K562 (cell line): ENCODE measurements around the gene MYBPHL. TPM values are rescaled to one million over a fixed set of nuclear protein-coding genes. Genes with fewer than 3 reads are reported as not detected.

ENCODE experiments used
- ARID1B ChIP-seq: fragments of 450-650 bp; IDR thresholded peaks from 2 replicates; pipeline ENCODE4 v1.6.1; 2016; ENCODE audit warnings: antibody characterized with exemption, mild to moderate bottlenecking, inconsistent platforms
- ARNT ChIP-seq, 2 experiments: fragments of 450-650 bp; IDR thresholded peaks; 2 replicates each; pipeline ENCODE4 v1.6.1; 2016; ENCODE audit warnings: mild to moderate bottlenecking in 1 of 2
- CSDE1 ChIP-seq, 2 experiments: fragments of 450-650 bp; IDR thresholded peaks; 2 replicates each; pipeline ENCODE4 v1.6.1; 2016; ENCODE audit warnings: mild to moderate bottlenecking in 1 of 2
- GTF2B ChIP-seq: IDR thresholded peaks from 2 replicates; pipeline ENCODE4 v1.6.1; 2011; ENCODE audit not compliant: insufficient read length; ENCODE audit errors: extremely low read depth
- KLF13 ChIP-seq: fragments of 450-650 bp; IDR thresholded peaks from 2 replicates; pipeline ENCODE4 v1.6.1; 2016; ENCODE audit warnings: missing genetic modification characterization, low read depth, mild to moderate bottlenecking, missing compliant biosample characterization, moderate library complexity, borderline replicate concordance
- NBN ChIP-seq: fragments of 450-650 bp; IDR thresholded peaks from 2 replicates; pipeline ENCODE4 v1.6.1; 2016; ENCODE audit warnings: low read depth, mild to moderate bottlenecking
- NCOR1 ChIP-seq: fragments of 450-650 bp; IDR thresholded peaks from 2 replicates; pipeline ENCODE4 v1.6.1; 2016; ENCODE audit warnings: mild to moderate bottlenecking, moderate library complexity
- NR2C2 ChIP-seq, 2 experiments: fragments of 200-800 bp in 1 of 2; sonication (Bioruptor generic) in 1 of 2; sonication (generic) in 1 of 2; formaldehyde crosslinking in 1 of 2; IDR thresholded peaks; 2 replicates each; pipeline versions ENCODE4 v1.6.1 to v1.8.0; 2016 to 2022; ENCODE audit warnings: mild to moderate bottlenecking in 1 of 2, missing compliant biosample characterization in 1 of 2, missing genetic modification characterization in 1 of 2, missing genetic modification reagents in 1 of 2
- POLR2A ChIP-seq: fragments of 450-650 bp; conservative IDR thresholded peaks from 2 replicates; pipeline ENCODE4 v1.6.1; 2016
- SMAD2 ChIP-seq: fragments of 150-350 bp; IDR thresholded peaks from 2 replicates; pipeline ENCODE4 v1.6.1; 2014; ENCODE audit warnings: low read depth, mild to moderate bottlenecking, low read length
- STAG1 ChIP-seq: sonication (generic); formaldehyde crosslinking; IDR thresholded peaks from 2 replicates; pipeline ENCODE4 v1.5.0; 2020; ENCODE audit warnings: missing genetic modification reagents, borderline replicate concordance
- ZBTB12 ChIP-seq: fragments of 250-450 bp; sonication (Bioruptor Pico); IDR thresholded peaks from 2 replicates; pipeline ENCODE4 v1.4.0; 2020
- ZNF408 ChIP-seq: fragments of 250-450 bp; sonication (Bioruptor Pico); IDR thresholded peaks from 2 replicates; pipeline ENCODE4 v1.4.0; 2020; ENCODE audit warnings: low read depth, mild to moderate bottlenecking, moderate library complexity
- ZNF511 ChIP-seq: sonication (generic); formaldehyde crosslinking; IDR thresholded peaks from 2 replicates; pipeline ENCODE4 v1.8.0; 2022; ENCODE audit warnings: mild to moderate bottlenecking, missing genetic modification reagents
- ZNF609 ChIP-seq: sonication (generic); formaldehyde crosslinking; IDR thresholded peaks from 2 replicates; pipeline ENCODE4 v1.8.1; 2023; ENCODE audit warnings: missing genetic modification reagents, mild to moderate bottlenecking, borderline replicate concordance
- ZNF740 ChIP-seq, 3 experiments: fragments of 200-800 bp in 1 of 3; sonication (Bioruptor generic) in 1 of 3; sonication (generic) in 1 of 3; formaldehyde crosslinking in 1 of 3; IDR thresholded peaks; 2 replicates each; pipeline versions ENCODE4 v1.6.1 to v1.8.0; 2016 to 2022; ENCODE audit warnings: mild to moderate bottlenecking in 2 of 3, missing compliant biosample characterization in 2 of 3, missing genetic modification characterization in 2 of 3, missing genetic modification reagents in 1 of 3
- polyA plus RNA-seq, 8 experiments: library from polyadenylated mRNA; depleted of rRNA in 4 of 8; stranded (reverse) in 5 of 8; unstranded in 3 of 8; fragments of >200 nt; fragmentation: Nextera tagmentation in 2 of 8; fragmentation: Illumina TruSeq in 1 of 8; extraction: Ambion mirVana in 2 of 8; extraction: Trizol in 1 of 8; gene quantifications; 2 replicates each; pipeline versions ENCODE4 v1.2.1 to v1.2.3, GENCODE V29; 2011 to 2014; ENCODE audit warnings: inconsistent platforms in 1 of 8, missing spikeins in 1 of 8
- total RNA-seq, 7 experiments: library from RNA; depleted of rRNA in 6 of 7; stranded (reverse); fragments of >200 nt in 6 of 7; fragmentation: Illumina TruSeq in 2 of 7; extraction: Trizol in 2 of 7; gene quantifications; 2 replicates each; pipeline versions ENCODE4 v1.2.1 to v1.2.3, GENCODE V29; 2011 to 2021; ENCODE audit warnings: low replicate concordance in 1 of 7

Gene MYBPHL
- total and polyA plus RNA-seq, 9 of the 15 experiments (the other 6 are each of a cell fraction or from before 2014, with no cell fraction given), result 0.20 to 1.9 (median 0.33) TPM

GRCh38 chr1:109282952-109283747, 23.7 kb downstream of the MYBPHL start, which contains the start of gene PSRC1 (continued):
- TF ChIP-seq CSDE1 (IDR thresholded peaks at IDR 0.05), result no peak
- no peak for TF ChIP-seq NCOR1
- TF ChIP-seq POLR2A, result peak; percentile 97
- no peak for TF ChIP-seq NR2C2 (CRISPR knock-in tag; IDR thresholded peaks at IDR 0.05)
- TF ChIP-seq NR2C2 (tag; IDR thresholded peaks at IDR 0.05), result peak; percentile 76
- no peak; the same call in 1 of the 2 replicates for TF ChIP-seq ZNF740 (CRISPR knock-in tag; IDR thresholded peaks at IDR 0.05)
- TF ChIP-seq ZNF740 (tag; IDR thresholded peaks at IDR 0.05), result no peak
- 0 out of 4 replicates have a peak, but pooled peaks of 1 of the 2 experiments have one; percentile 4 for TF ChIP-seq ARNT (IDR thresholded peaks at IDR 0.05)
- no peak for TF ChIP-seq GTF2B
- TF ChIP-seq NBN, result peak; percentile 32; the same call in 1 of the 2 replicates
- 0 out of 2 replicates have a peak, but pooled peaks have one; percentile 24 for TF ChIP-seq ZNF609 (CRISPR knock-in tag)
- peak; percentile 28 for TF ChIP-seq KLF13
- no peak for TF ChIP-seq ZNF408 (CRISPR knock-in tag)
- TF ChIP-seq ZNF511 (CRISPR knock-in tag), result 0 out of 2 replicates have a peak, but pooled peaks have one; percentile 25
- no peak for TF ChIP-seq SMAD2
- TF ChIP-seq STAG1 (CRISPR knock-in tag), result no peak
- peak; percentile 81 for TF ChIP-seq ARID1B
- 0 out of 2 replicates have a peak, but pooled peaks have one; percentile 25 for TF ChIP-seq ZBTB12 (CRISPR knock-in tag)
